Non-pigmented ciliary epithelial cell (primary cell): ENCODE results near the gene BEST1.
"Not testable (repeated sequence)": the region's sequence is repeated elsewhere in the genome, so short reads cannot be mapped to it uniquely, and the experiment has no call there.

ENCODE experiments used
- DNase-seq: peaks from one replicate; pipeline ENCODE4 v3.0.0-alpha.2; 2010; ENCODE audit warnings: low read depth

The BEST1 gene

GRCh38 chr11:61949169-61950034 is 749 bp upstream of the BEST1 start:
- peak; percentile 74 for DNase-seq

- DNase-seq, result no peak
Observed at GRCh38 chr11:61951484-61952135, 1.5 kb downstream of the BEST1 start.

GRCh38 chr11:61952882-61953281 is 2.7 kb downstream of the BEST1 start:
- DNase-seq, result no peak

- DNase-seq, result not testable (repeated sequence)
Observed at GRCh38 chr11:61953632-61954031, 3.5 kb downstream of the BEST1 start.

- DNase-seq, result no peak
Observed at GRCh38 chr11:61954106-61954850, 4.1 kb downstream of the BEST1 start.

GRCh38 chr11:61954851-61955421 is 4.8 kb downstream of the BEST1 start:
- no peak for DNase-seq

- DNase-seq, result no peak
Observed at GRCh38 chr11:61955422-61956135, 5.4 kb downstream of the BEST1 start.

GRCh38 chr11:61956191-61957020 is 6.3 kb downstream of the BEST1 start:
- DNase-seq, result no peak

- DNase-seq, result no peak
Observed at GRCh38 chr11:61957021-61957770, 7.0 kb downstream of the BEST1 start.

GRCh38 chr11:61958590-61958989 is 8.4 kb downstream of the BEST1 start:
- DNase-seq, result no peak

GRCh38 chr11:61959114-61959513 is 9.0 kb downstream of the BEST1 start:
- DNase-seq, result no peak

- DNase-seq, result no peak
Observed at GRCh38 chr11:61959678-61960077, 9.5 kb downstream of the BEST1 start.

GRCh38 chr11:61960532-61960931 is 10.4 kb downstream of the BEST1 start:
- no peak for DNase-seq

- DNase-seq, result no peak
Observed at GRCh38 chr11:61961570-61962212, 11.5 kb downstream of the BEST1 start.

- no peak for DNase-seq
Observed at GRCh38 chr11:61962213-61963015, 12.3 kb downstream of the BEST1 start.

- no peak for DNase-seq
Observed at GRCh38 chr11:61963016-61963281, 12.8 kb downstream of the BEST1 start.

- no peak for DNase-seq
Observed at GRCh38 chr11:61963282-61964057, 13.3 kb downstream of the BEST1 start.

GRCh38 chr11:61964058-61964665 is 14.0 kb downstream of the BEST1 start:
- no peak for DNase-seq
